ENCODE measurements around the gene FNBP1. TPM values are rescaled to one million over a fixed set of nuclear protein-coding genes. Genes with fewer than 3 reads are reported as not detected.

The FNBP1 gene
- total and polyA plus RNA-seq, 7 donors, result 12.5 to 172 (median 92.8) TPM

- TF ChIP-seq CTCF (IDR thresholded peaks at IDR 0.05), result no peak
- no peak for TF ChIP-seq POLR2A (IDR thresholded peaks at IDR 0.05)
- TF ChIP-seq EP300 (IDR thresholded peaks at IDR 0.05), result no peak
- no peak for TF ChIP-seq POLR2AphosphoS5 (IDR thresholded peaks at IDR 0.05)
- Histone ChIP-seq H3K4me3 (no peak overlapping the region), H3K27ac (peak overlapping the region; percentile 17 to 81 (median 78)), H3K27me3 (no peaks in the 10 kb centered on the region), H3K9me3 (no peaks in the 10 kb centered on the region), H3K36me3 (no peaks in the 10 kb centered on the region), H3K4me1 (peaks cover 0 to 81% (median 64%) of the 10 kb centered on the region in 4 donors)
- DNase-seq, result no peak
- intact Hi-C loops (cut with DNase I), result no loop called here
- WGBS, 2 donors, result 56 to 69% methylated on average over 6 of the region's 6 CpGs
Measured at GRCh38 chr9:129990269-129991010, 52.5 kb downstream of the FNBP1 start.

GRCh38 chr9:129989740-129990139 lies 53.2 kb downstream of the FNBP1 start:
- intact Hi-C loops (cut with DNase I), result no loop called here
- Histone ChIP-seq H3K4me1 (peaks cover 0 to 78% (median 62%) of the 10 kb centered on the region in 4 donors), H3K4me3 (no peak overlapping the region), H3K36me3 (no peaks in the 10 kb centered on the region), H3K9me3 (no peaks in the 10 kb centered on the region), H3K27ac (peak overlapping the region; percentile 17 to 81 (median 78)), H3K27me3 (no peaks in the 10 kb centered on the region)
- 79 to 82% methylated on average over 7 of the region's 7 CpGs for WGBS, 2 donors
- DNase-seq, result peak; percentile 47
- TF ChIP-seq POLR2AphosphoS5 (IDR thresholded peaks at IDR 0.05), result no peak
- TF ChIP-seq POLR2A (IDR thresholded peaks at IDR 0.05), result no peak
- no peak for TF ChIP-seq CTCF (IDR thresholded peaks at IDR 0.05)
- no peak for TF ChIP-seq EP300 (IDR thresholded peaks at IDR 0.05)

- Histone ChIP-seq H3K27me3 (no peaks in the 10 kb centered on the region), H3K4me3 (no peak overlapping the region), H3K27ac (peak overlapping the region; percentile 17 to 81 (median 50)), H3K36me3 (no peaks in the 10 kb centered on the region), H3K4me1 (peaks cover 0 to 78% (median 58%) of the 10 kb centered on the region in 4 donors), H3K9me3 (no peaks in the 10 kb centered on the region)
- no peak for DNase-seq
- TF ChIP-seq CTCF (IDR thresholded peaks at IDR 0.05), result no peak
- TF ChIP-seq POLR2AphosphoS5 (IDR thresholded peaks at IDR 0.05), result no peak
- TF ChIP-seq POLR2A (IDR thresholded peaks at IDR 0.05), result no peak
- no peak for TF ChIP-seq EP300 (IDR thresholded peaks at IDR 0.05)
- 74 to 85% methylated on average over 3 of the region's 3 CpGs for WGBS, 2 donors
- intact Hi-C loops (cut with DNase I), result no loop called here
Measured at GRCh38 chr9:129989362-129989708, 53.7 kb downstream of the FNBP1 start.

GRCh38 chr9:129988607-129989361 lies 54.2 kb downstream of the FNBP1 start:
- no peak for TF ChIP-seq CTCF (IDR thresholded peaks at IDR 0.05)
- no peak for TF ChIP-seq POLR2AphosphoS5 (IDR thresholded peaks at IDR 0.05)
- TF ChIP-seq EP300 (IDR thresholded peaks at IDR 0.05), result no peak
- TF ChIP-seq POLR2A (IDR thresholded peaks at IDR 0.05), result no peak
- no peak overlapping the region for H3K4me3 ChIP-seq
- no peaks in the 10 kb centered on the region for H3K36me3 ChIP-seq
- WGBS, 2 donors, result 64 to 78% methylated on average over 9 of the region's 9 CpGs
- intact Hi-C loops (cut with DNase I), result no loop called here
- H3K9me3 ChIP-seq, result no peaks in the 10 kb centered on the region
- H3K27ac ChIP-seq, result peak overlapping the region; percentile 17 to 81 (median 50)
- no peak for DNase-seq
- H3K27me3 ChIP-seq, result no peaks in the 10 kb centered on the region
- H3K4me1 ChIP-seq, result peaks cover 0 to 78% (median 56%) of the 10 kb centered on the region in 4 donors

Measured in sigmoid colon (tissue), 7 donors.